Measurements from ENCODE around the gene FNDC8. TPM values are rescaled to one million over a fixed set of nuclear protein-coding genes. Genes with fewer than 3 reads are reported as not detected.

The FNDC8 gene
- polyA plus RNA-seq (2012; ENCODE audit: insufficient read depth, insufficient read length) = not detected

GRCh38 chr17:35121315-35121714 lies at the start of gene FNDC8:
FNDC8 (plus strand) TSS chr17:35121615; CDS start chr17:35121694, 79 bp downstream.
- no peak for DNase-seq (ENCODE audit: low read depth, low spot score)
- H3K4me3 ChIP-seq (ENCODE audit: low read length) = no peak within 1 kb of the TSS

GRCh38 chr17:35073183-35073790 lies 48.1 kb upstream of the FNDC8 start:
- no peak overlapping the region for H3K4me3 ChIP-seq (ENCODE audit: low read length)
- no peak for DNase-seq (ENCODE audit: low read depth, low spot score)

DNA sequence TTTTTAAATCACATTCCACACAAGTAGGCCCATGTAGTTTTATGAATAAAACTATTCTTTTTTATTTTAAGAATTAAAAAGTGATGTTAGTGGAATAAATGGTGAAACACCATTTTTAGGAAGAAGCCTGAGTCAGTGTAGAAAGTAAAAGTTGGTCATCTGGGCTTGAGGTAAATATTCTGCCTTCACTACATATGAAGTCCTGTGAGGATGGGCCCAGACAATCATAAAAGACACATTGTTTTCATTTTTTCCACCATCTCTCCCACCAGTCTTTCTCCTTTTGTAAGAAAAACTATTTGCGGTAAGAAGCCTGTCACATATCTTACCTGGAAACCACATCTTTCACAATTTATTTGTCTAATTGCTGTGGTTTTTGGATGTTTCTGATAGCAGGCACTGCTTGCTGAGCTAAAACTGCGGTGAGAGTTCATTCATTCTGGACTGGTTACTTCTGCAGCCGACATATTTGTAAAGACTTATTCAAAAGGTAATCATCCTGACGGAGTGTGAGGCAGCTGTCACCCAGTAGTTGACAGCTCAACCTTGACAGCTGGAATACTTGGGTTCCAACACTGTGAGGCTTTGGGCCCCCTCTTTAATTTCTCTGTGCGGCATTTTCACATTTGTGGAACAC lies 47.3 kb upstream of the FNDC8 start:
- no peak for DNase-seq (ENCODE audit: low read depth, low spot score)
- no peak overlapping the region for H3K4me3 ChIP-seq (ENCODE audit: low read length)

GRCh38 chr17:35074711-35075707 lies 46.4 kb upstream of the FNDC8 start:
- no peak overlapping the region for H3K4me3 ChIP-seq (ENCODE audit: low read length)
- no peak for DNase-seq (ENCODE audit: low read depth, low spot score)

DNA sequence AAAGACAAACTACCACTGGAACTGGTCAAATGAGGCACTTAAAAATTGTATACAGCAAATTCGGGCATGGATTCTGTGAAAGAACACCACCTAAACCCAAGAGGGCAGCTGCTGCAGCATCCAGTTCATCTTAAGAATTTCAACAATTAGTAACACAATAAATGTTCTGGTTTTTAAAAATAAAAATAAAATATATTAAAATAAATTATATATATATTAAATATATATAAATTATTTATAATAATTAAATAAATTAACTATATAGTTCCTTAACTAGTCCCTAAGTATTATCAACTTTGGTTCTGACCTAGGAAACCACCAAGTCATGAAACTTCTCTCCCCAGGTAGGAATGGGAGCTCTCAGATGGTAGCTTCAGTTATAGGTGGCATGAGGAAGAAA lies 44.5 kb upstream of the FNDC8 start:
- DNase-seq (ENCODE audit: low read depth, low spot score) = no peak
- no peak overlapping the region for H3K4me3 ChIP-seq (ENCODE audit: low read length)

- no peak for DNase-seq (ENCODE audit: low read depth, low spot score)
- H3K4me3 ChIP-seq (ENCODE audit: low read length) = no peak overlapping the region
These were observed 41.6 kb upstream of the FNDC8 start for GRCh38 chr17:35079547-35080423.

GRCh38 chr17:35080536-35080935 lies 40.9 kb upstream of the FNDC8 start:
- no peak overlapping the region for H3K4me3 ChIP-seq (ENCODE audit: low read length)
- no peak for DNase-seq (ENCODE audit: low read depth, low spot score)

GRCh38 chr17:35081638-35082037 lies 39.8 kb upstream of the FNDC8 start:
- H3K4me3 ChIP-seq (ENCODE audit: low read length) = no peak overlapping the region
- no peak for DNase-seq (ENCODE audit: low read depth, low spot score)

- no peak overlapping the region for H3K4me3 ChIP-seq (ENCODE audit: low read length)
- peak; percentile 22 for DNase-seq (ENCODE audit: low read depth, low spot score)
These were observed 39.2 kb upstream of the FNDC8 start for GRCh38 chr17:35082073-35082657.

DNA sequence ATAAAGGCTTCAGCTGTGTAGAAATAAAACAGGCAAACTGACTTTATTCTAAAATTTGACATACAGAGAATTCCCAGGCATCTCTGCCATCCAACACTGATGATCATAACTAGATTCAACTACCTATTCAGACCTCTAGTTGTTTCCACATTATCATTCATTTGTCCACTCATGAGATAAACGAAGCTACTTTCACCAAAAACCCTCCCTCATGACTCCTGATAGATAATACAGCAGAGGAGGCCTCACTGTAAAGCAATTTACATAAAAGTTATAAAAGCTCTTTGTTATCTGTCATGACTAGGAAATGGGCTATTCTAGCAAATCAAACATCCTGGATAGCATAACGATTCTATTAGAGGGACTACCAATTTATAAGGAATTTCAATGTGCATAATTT lies 38.3 kb upstream of the FNDC8 start:
- DNase-seq (ENCODE audit: low read depth, low spot score) = no peak

DNA sequence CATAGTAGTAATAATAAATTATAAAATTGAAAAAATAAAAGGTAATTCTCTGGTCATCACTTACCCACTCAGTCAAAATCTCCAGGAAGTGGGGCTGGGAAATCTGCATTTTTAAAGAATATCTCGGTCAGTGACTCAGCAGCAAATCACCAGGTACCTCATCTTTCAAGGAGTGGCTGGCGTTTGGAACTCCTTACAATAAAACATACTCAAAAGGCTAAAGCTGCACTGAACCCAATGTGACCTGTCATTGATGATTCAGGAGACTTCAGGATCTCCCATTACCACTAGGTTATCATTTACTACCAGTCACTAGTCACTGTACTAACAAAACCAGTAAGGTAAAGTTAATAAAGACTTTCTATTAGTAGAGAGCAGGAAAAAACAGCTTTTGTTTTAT lies 36.4 kb upstream of the FNDC8 start:
- no peak overlapping the region for H3K4me3 ChIP-seq (ENCODE audit: low read length)
- DNase-seq (ENCODE audit: low read depth, low spot score) = no peak

More for the DNA sequence above, 38.3 kb upstream of the FNDC8 start:
- H3K4me3 ChIP-seq (ENCODE audit: low read length) = no peak overlapping the region

DNA sequence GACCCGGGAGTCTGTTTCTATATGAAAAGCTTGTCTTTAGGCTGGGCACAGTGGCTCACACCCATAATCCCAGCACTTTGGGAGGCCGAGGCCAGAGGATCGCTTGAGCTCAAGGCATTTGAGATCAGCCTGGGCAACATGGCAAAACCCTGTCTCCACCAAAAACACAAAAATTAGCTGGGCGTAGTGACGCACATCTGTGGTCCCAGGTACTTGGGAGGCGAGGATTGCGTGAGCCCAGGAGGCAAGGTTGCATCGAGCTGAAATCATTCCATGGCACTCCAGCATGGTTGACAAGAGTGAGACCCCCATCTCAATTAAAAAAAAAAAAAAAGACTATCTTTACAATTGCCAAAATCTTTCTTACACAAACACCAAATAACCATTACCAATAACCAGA lies 35.3 kb upstream of the FNDC8 start:
- H3K4me3 ChIP-seq (ENCODE audit: low read length) = no peak overlapping the region
- no peak for DNase-seq (ENCODE audit: low read depth, low spot score)

- no peak overlapping the region for H3K4me3 ChIP-seq (ENCODE audit: low read length)
- DNase-seq (ENCODE audit: low read depth, low spot score) = no peak
These were observed 34.4 kb upstream of the FNDC8 start for GRCh38 chr17:35086931-35087573.

- DNase-seq (ENCODE audit: low read depth, low spot score) = no peak
These were observed 33.6 kb upstream of the FNDC8 start for GRCh38 chr17:35087731-35088355.

GRCh38 chr17:35088356-35088880 lies 33.0 kb upstream of the FNDC8 start:
- H3K4me3 ChIP-seq (ENCODE audit: low read length) = peak overlapping the region; percentile 62
- no peak for DNase-seq (ENCODE audit: low read depth, low spot score)

More at GRCh38 chr17:35087731-35088355, 33.6 kb upstream of the FNDC8 start:
- peak overlapping the region; percentile 62; the same call in 1 of the 2 replicates for H3K4me3 ChIP-seq (ENCODE audit: low read length)

DNA sequence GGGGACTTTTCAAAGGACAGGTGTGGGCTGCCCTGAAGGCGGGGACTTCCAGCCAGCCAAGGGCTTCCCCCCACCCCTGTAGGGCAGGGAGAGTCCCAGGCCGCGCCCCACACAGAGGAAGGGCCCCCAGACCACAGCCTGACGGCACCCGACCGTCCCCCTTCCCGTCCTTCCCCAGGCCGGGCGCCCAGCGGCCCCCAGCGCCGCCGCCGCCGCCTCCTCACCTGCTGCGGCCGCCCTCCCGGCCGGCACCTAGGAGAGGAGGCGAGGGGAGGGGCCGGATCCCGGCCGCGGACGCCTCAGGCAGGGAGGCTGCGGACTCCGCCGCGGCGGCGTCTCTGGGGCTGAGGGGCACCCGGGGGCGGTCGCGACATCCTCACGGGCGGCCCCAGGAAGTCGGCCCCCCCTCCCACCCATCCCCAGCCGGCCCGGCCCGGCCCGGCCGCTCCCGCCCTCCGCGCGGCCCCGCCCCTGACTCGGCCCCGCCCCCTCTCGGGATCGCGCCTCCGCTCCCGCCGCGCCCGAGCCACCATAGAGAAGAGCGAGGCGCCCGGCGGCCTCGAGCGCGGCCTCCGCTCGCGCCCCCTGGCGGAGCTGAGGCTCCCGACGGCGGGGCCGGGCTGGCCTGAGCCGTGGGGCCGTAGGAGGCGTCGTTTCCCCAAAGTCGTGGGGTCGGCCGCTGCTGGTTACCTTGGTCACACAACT lies 32.4 kb upstream of the FNDC8 start:
- peak; percentile 60 for DNase-seq (ENCODE audit: low read depth, low spot score)
- peak overlapping the region; percentile 62 for H3K4me3 ChIP-seq (ENCODE audit: low read length)

Measured in Jurkat, Clone E6-1 (cell line).